ENCODE data around the gene SLC15A2.

DNA sequence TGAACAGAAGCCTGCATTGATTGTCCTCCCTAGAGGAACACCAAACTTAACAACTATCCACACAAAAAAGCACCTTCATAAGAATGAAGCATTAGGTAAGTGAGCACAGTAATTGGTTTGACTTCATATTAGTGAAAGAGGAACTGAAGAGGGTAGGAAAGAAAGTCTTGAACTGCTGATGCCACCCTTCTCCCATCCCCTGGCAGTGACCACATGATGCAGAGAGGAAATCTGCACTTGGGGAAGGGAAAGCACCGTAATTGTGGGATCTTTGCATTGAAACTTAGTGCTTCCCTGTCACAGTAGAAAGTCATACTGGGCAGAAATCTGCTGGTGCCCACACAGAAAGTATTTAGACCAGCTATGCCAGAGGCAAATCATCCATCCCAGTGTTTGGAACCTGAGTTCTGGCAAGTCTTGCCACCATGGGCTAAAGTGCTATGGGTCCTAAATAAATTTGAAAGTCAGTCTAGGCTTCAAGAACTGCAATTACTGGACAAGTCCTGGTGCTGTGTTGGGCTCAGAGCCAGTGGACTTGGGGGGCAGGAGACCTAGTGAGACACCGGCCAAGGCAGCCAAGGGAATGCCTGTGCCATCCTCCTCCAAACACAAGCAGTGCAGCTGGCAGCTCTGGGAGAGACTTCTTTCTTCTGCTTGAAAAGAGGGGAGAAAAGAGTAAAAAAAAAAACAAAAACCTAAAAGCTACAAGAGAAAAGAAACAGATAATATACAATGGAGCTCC lies 63.6 kb downstream of the SLC15A2 start:
- TF ChIP-seq, protein P1, sequence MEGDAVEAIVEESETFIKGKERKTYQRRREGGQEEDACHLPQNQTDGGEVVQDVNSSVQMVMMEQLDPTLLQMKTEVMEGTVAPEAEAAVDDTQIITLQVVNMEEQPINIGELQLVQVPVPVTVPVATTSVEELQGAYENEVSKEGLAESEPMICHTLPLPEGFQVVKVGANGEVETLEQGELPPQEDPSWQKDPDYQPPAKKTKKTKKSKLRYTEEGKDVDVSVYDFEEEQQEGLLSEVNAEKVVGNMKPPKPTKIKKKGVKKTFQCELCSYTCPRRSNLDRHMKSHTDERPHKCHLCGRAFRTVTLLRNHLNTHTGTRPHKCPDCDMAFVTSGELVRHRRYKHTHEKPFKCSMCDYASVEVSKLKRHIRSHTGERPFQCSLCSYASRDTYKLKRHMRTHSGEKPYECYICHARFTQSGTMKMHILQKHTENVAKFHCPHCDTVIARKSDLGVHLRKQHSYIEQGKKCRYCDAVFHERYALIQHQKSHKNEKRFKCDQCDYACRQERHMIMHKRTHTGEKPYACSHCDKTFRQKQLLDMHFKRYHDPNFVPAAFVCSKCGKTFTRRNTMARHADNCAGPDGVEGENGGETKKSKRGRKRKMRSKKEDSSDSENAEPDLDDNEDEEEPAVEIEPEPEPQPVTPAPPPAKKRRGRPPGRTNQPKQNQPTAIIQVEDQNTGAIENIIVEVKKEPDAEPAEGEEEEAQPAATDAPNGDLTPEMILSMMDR (optimal IDR thresholded peaks at IDR 0.05 in 1 of 3, IDR thresholded peaks at IDR 0.05 in 1 of 3, conservative IDR thresholded peaks at IDR 0.05 in 1 of 3; ENCODE audit: extremely low read depth in 1 of 3, insufficient read depth in 2 of 3, low read length in 3 of 3), result no peak
- no peak for TF ChIP-seq EZH2 (IDR thresholded peaks at IDR 0.05; ENCODE audit: low read length)
